GM21423 (cell line): ENCODE results near the gene HMGA1.

Experiments used
- ATAC-seq: cut with Tn5 transposase; IDR thresholded peaks from one replicate; pipeline ENCODE4 v1.9.1; 2021; ENCODE audit warnings: mild to moderate bottlenecking, moderate library complexity; ENCODE audit not compliant: unreplicated experiment

The HMGA1 gene

GRCh38 chr6:34236443-34237315 is at the start of gene HMGA1:
HMGA1 (plus strand) TSS chr6:34236873; CDS start chr6:34240781, 3,908 bp downstream.
- peak; percentile 57 for ATAC-seq

- ATAC-seq, result no peak
Measured at GRCh38 chr6:34189806-34190503, 46.7 kb upstream of the HMGA1 start.

- ATAC-seq, result no peak
Measured at GRCh38 chr6:34190504-34191122, 46.1 kb upstream of the HMGA1 start.

GRCh38 chr6:34194772-34195171 is 41.9 kb upstream of the HMGA1 start:
- ATAC-seq, result no peak

GRCh38 chr6:34195726-34196115 is 41.0 kb upstream of the HMGA1 start:
- no peak for ATAC-seq

GRCh38 chr6:34196116-34196832 is 40.4 kb upstream of the HMGA1 start:
- peak; percentile 62 for ATAC-seq

DNA sequence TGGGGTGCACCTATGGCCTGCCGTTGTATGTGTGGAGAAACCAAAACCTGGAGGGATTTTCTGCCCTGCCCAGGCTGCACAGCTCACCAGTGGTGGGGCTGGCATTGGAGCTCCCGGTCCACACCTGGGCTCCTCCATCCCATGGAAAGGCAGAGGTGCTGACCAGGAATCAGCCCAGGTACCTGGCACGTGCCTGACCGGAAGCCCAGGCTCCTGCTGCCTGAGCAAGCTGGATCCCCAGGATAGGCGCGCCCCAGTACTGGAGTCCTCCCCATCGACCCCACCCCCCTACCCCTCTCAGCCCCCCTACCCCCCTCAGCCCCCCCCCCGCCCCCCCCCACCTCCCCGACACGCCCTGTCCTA is 39.9 kb upstream of the HMGA1 start:
- ATAC-seq, result no peak

- ATAC-seq, result no peak
Measured at GRCh38 chr6:34200340-34200971, 36.2 kb upstream of the HMGA1 start.

DNA sequence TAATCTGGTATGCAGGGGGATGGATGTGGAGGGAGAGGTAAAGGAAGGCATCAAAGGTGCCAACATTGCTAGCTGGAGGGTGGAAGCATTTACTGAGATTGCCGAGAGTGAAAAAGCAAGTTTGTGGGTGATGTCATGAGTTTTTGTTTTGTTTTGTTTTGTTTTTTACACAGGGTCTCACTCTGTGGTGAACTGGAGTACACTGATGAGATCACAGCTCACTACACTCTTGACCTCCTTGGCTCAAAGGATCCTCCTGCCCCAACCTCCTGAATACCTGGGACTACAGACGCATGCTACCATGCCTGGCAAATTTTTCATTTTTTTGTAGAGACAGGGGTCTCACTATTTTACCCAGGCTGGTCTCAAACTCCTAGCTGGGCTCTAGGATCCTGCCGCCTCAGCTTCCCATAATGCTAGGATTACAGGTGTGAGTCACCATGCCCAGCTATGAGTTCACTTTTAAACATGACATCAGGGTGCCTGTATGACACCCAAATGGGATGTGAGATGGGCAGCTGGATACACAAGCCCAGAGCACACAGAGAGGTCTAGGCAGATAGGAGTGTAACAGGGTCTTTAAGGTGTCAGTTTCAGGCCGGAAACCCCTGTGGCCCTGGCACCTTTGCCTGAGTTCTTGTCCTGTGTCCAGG is 35.1 kb upstream of the HMGA1 start:
- no peak for ATAC-seq

DNA sequence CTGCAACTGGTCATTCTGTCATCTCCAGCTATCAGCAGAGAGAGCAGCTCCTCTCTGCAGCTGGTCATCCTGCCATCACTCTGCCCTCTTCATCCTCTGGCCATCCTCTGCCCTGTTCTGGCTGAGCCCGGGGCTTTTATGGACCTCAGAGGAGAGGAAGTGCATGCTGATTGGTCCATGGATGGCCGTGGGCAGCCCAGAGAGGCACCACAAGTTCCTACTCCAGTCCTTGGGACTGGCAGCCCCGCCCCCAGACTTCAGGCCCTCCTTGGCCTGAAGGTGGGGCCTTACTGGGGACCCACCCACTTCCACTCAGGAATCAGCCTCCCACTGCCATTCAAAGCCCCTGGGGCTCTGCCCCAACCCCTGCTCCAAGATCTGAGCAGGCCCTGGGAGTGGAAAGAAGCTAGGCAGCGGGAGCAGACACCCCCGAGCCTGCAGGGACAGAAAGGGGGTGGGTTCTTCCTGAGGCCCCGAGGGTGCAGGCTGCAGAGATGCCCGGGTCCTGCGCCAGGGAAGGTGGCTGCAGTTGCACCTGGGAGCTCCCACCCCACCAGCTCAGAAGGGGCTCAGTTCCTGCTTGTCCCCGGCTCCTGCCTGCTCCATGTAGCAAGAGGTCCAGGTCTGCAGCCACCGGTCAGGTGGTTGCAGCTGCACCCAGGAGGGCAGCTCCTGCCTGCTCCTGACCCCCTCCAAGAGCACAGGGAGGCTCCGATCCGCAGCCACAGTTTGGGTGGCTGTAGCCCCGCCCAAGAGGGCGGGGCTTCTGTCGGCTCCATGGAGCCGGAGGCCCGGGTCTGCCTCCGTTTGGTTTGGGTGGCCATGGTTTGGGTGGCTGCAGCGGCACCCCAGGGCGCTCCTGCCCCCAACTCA is 34.1 kb upstream of the HMGA1 start:
- ATAC-seq, result no peak

DNA sequence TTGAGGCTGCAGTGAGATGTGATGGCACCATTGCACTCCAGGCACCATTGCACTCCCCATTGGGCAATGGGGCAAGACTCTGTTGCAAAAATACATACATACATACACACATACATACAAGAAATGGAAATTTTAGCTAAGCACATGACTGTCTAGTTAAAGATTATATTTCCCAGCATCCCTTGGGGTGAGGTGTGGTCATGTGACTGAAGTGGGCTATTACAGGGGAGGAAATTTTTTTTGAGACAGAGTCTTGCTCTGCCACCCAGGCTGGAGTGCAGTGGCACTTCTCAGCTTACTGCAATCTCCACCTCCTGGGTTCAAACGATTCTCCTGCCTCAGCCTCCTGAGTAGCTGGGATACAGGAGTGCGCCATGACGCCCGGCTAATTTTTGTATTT is 32.0 kb upstream of the HMGA1 start:
- ATAC-seq, result no peak

- no peak for ATAC-seq
Measured at GRCh38 chr6:34205466-34205865, 31.2 kb upstream of the HMGA1 start.

- no peak for ATAC-seq
Measured at GRCh38 chr6:34205916-34206315, 30.8 kb upstream of the HMGA1 start.

- ATAC-seq, result no peak
Measured at GRCh38 chr6:34206726-34207125, 29.9 kb upstream of the HMGA1 start.

GRCh38 chr6:34207695-34208443 is 28.8 kb upstream of the HMGA1 start:
- ATAC-seq, result no peak

GRCh38 chr6:34213772-34214171 is 22.9 kb upstream of the HMGA1 start:
- ATAC-seq, result no peak

- no peak for ATAC-seq
Measured at GRCh38 chr6:34218691-34219090, 18.0 kb upstream of the HMGA1 start.

DNA sequence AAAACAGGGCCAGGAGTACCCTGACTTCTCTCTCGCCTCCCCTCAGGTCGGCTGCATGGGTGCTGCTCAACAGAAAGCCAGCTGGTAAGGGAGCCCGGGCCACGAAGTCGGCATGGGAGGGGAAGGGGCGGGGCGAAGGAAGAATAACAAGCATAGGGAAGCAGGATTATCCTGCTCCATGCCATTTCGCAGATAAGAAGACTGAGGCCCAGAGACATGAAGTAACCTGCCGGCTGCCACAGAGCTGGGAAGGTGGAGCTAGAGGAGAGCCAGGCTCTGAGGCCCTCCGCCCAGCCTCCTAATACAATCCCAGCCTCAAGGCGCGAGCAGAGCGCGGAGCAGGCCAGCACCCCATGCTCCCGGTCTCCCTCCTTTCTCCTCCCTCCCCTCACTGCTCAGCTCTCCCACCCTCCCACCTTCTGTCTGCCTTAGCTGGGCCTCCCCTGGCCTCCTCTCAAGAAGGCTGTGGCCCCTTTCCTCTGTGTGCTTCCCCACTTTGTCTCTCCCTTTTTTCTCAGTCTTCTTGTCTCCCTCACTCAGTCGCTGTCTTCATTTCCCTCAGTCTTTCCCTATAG is 13.2 kb upstream of the HMGA1 start:
- no peak for ATAC-seq
